Lower leg skin (tissue), 3 donors: Measurements from ENCODE around the gene SHISA4.

ENCODE experiments used
- POLR2A ChIP-seq, 2 donors: fragments of 450-650 bp; IDR thresholded peaks; one replicate each; pipeline ENCODE4 v1.6.1; 2016 to 2017; ENCODE audit warnings: antibody characterized with exemption in 2 of 2, mild to moderate bottlenecking in 1 of 2, moderate library complexity in 1 of 2
- TF ChIP-seq, protein P1 (sequence below), 3 donors: fragments of 450-650 bp; IDR thresholded peaks; one replicate each; pipeline ENCODE4 v1.5.1; 2016; ENCODE audit warnings: antibody characterized with exemption in 3 of 3, mild to moderate bottlenecking in 3 of 3, moderate library complexity in 2 of 3

DNA sequence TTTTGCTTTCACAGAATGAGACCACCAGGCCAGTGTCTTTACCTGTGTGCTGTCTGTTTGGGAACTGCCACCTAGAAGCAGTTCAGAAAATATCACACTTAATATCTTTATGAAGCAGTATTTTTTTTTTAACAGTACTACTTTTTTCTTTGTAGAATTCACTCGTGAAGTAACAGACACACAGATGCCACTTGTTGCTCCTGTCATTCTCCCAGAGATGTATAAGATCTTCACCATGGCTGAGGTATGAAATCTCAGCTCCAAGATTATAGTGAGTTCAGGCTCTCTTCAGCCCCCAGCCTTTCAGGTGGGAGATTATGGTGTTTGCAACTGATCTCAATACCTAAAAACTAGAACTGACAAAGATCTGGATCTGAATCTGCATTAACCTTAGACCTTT lies 36.7 kb upstream of the SHISA4 start:
- TF ChIP-seq, protein P1, sequence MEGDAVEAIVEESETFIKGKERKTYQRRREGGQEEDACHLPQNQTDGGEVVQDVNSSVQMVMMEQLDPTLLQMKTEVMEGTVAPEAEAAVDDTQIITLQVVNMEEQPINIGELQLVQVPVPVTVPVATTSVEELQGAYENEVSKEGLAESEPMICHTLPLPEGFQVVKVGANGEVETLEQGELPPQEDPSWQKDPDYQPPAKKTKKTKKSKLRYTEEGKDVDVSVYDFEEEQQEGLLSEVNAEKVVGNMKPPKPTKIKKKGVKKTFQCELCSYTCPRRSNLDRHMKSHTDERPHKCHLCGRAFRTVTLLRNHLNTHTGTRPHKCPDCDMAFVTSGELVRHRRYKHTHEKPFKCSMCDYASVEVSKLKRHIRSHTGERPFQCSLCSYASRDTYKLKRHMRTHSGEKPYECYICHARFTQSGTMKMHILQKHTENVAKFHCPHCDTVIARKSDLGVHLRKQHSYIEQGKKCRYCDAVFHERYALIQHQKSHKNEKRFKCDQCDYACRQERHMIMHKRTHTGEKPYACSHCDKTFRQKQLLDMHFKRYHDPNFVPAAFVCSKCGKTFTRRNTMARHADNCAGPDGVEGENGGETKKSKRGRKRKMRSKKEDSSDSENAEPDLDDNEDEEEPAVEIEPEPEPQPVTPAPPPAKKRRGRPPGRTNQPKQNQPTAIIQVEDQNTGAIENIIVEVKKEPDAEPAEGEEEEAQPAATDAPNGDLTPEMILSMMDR (IDR thresholded peaks at IDR 0.05), result no peak
- no peak for TF ChIP-seq POLR2A (IDR thresholded peaks at IDR 0.05)
